Activated naive CD8-positive, alpha-beta T cell treated with anti-CD3 and anti-CD28 coated beads, Interleukin-2, amount 50 U/mL, for 16 hours (primary cell): ENCODE measurements around the gene GSTT2B.
"Not testable (repeated sequence)": the region's sequence is repeated elsewhere in the genome, so short reads cannot be mapped to it uniquely, and the experiment has no call there.

Experiments
- DNase-seq: peaks from one replicate; pipeline ENCODE4 v3.0.0-alpha.2; 2020; ENCODE audit warnings: low read depth, low spot score

Gene GSTT2B

GRCh38 chr22:23986089-23986488 lies 25.1 kb upstream of the GSTT2B start:
- not testable (repeated sequence) for DNase-seq

GRCh38 chr22:23984430-23984829 lies 23.4 kb upstream of the GSTT2B start:
- DNase-seq = peak; percentile 62

GRCh38 chr22:23980567-23980966 lies 19.6 kb upstream of the GSTT2B start:
- DNase-seq = not testable (repeated sequence)

GRCh38 chr22:23979557-23980240 lies 18.7 kb upstream of the GSTT2B start, which contains the start of gene GSTT2:
GSTT2 (plus strand) TSS chr22:23980134.
- DNase-seq = not testable (repeated sequence)

GRCh38 chr22:23977304-23977703 lies 16.3 kb upstream of the GSTT2B start:
- not testable (repeated sequence) for DNase-seq

GRCh38 chr22:23974836-23975352 lies 13.9 kb upstream of the GSTT2B start:
- not testable (repeated sequence) for DNase-seq

- DNase-seq = not testable (repeated sequence)
Observed at GRCh38 chr22:23974345-23974744, 13.3 kb upstream of the GSTT2B start, which contains the start of gene DDT. DDT (minus strand) TSS chr22:23974441; CDS start chr22:23974414, 27 bp downstream.

GRCh38 chr22:23971927-23972326 lies 10.9 kb upstream of the GSTT2B start:
- not testable (repeated sequence) for DNase-seq

- no peak for DNase-seq
Observed at GRCh38 chr22:23970816-23971486, 10.0 kb upstream of the GSTT2B start.

- DNase-seq = no peak
Observed at GRCh38 chr22:23970201-23970641, 9.2 kb upstream of the GSTT2B start.

GRCh38 chr22:23969071-23969470 lies 8.1 kb upstream of the GSTT2B start:
- no peak for DNase-seq

GRCh38 chr22:23966568-23966967 lies 5.6 kb upstream of the GSTT2B start, which contains the start of gene DDTL:
DDTL (plus strand) TSS chr22:23966888; CDS start chr22:23966915, 27 bp downstream.
- not testable (repeated sequence) for DNase-seq

GRCh38 chr22:23966094-23966493 lies 5.1 kb upstream of the GSTT2B start:
- DNase-seq = not testable (repeated sequence)

- peak; percentile 63 for DNase-seq
Observed at GRCh38 chr22:23956301-23956900, 4.6 kb downstream of the GSTT2B start.

GRCh38 chr22:23955886-23956285 lies 5.1 kb downstream of the GSTT2B start:
- DNase-seq = not testable (repeated sequence)

GRCh38 chr22:23954991-23955305 lies 6.0 kb downstream of the GSTT2B start:
- not testable (repeated sequence) for DNase-seq

- not testable (repeated sequence) for DNase-seq
Observed at GRCh38 chr22:23954193-23954990, 6.6 kb downstream of the GSTT2B start.

GRCh38 chr22:23953485-23953884 lies 7.5 kb downstream of the GSTT2B start:
- DNase-seq = not testable (repeated sequence)

GRCh38 chr22:23952794-23953405 lies 8.1 kb downstream of the GSTT2B start:
- DNase-seq = not testable (repeated sequence)

GRCh38 chr22:23951383-23951782 lies 9.6 kb downstream of the GSTT2B start:
- not testable (repeated sequence) for DNase-seq

GRCh38 chr22:23949764-23950163 lies 11.2 kb downstream of the GSTT2B start:
- not testable (repeated sequence) for DNase-seq
